Ishikawa (cell line): Measurements from ENCODE around the gene ARNT2.

Experiments used
- EP300 ChIP-seq: IDR thresholded peaks from 2 replicates; pipeline ENCODE4 v1.6.1; 2012; ENCODE audit warnings: borderline replicate concordance
- FOXM1 ChIP-seq: IDR thresholded peaks from 2 replicates; pipeline ENCODE4 v1.6.1; 2012; ENCODE audit warnings: low read depth, borderline replicate concordance
- NFIC ChIP-seq: IDR thresholded peaks from 2 replicates; pipeline ENCODE4 v1.6.1; 2012
- RAD21 ChIP-seq: IDR thresholded peaks from 2 replicates; pipeline ENCODE4 v1.6.1; 2012; ENCODE audit warnings: low read depth
- TEAD4 ChIP-seq: IDR thresholded peaks from 2 replicates; pipeline ENCODE4 v1.6.1; 2012
- YY1 ChIP-seq: IDR thresholded peaks from 2 replicates; pipeline ENCODE4 v1.6.1; 2012; ENCODE audit warnings: low read depth
- TF ChIP-seq, protein P1 (sequence below): IDR thresholded peaks from 2 replicates; pipeline ENCODE4 v1.6.1; 2012; ENCODE audit warnings: low read depth, mild to moderate bottlenecking

DNA sequence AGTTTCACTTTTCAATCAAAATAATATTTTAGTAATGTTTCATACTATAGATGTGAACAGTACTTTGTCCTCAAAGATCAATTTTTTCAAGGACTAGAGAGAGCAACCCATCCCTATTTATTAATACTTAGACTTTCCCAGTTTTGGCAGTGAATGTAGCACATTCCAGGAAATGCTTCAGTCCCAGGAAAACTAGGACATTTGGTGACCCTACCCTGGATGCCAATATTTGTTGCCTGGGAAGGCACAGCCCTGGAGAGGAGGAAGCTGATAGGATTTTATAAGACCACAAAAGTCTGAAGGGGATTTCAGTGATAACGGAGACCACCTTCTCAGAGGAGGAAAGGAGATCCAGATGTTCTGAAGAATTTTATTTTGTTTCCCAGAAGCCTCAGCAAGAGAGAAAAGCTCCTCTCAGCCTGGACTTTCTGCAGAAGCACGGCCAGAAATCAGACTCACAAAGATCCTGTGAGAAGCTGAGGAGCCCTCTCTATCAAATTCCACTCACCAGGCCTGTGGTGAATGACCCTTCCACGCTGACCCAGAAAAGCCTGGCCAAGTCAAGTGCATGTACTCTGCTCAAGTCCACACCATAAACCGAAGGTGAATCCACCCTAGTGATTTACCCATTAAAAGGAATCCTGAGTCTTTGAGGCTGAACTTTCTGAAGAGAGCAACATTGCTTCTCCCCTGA lies 203.3 kb downstream of the ARNT2 start:
- no peak for TF ChIP-seq EP300
- TF ChIP-seq RAD21 = no peak
- no peak for TF ChIP-seq FOXM1
- TF ChIP-seq NFIC = no peak
- TF ChIP-seq, protein P1, sequence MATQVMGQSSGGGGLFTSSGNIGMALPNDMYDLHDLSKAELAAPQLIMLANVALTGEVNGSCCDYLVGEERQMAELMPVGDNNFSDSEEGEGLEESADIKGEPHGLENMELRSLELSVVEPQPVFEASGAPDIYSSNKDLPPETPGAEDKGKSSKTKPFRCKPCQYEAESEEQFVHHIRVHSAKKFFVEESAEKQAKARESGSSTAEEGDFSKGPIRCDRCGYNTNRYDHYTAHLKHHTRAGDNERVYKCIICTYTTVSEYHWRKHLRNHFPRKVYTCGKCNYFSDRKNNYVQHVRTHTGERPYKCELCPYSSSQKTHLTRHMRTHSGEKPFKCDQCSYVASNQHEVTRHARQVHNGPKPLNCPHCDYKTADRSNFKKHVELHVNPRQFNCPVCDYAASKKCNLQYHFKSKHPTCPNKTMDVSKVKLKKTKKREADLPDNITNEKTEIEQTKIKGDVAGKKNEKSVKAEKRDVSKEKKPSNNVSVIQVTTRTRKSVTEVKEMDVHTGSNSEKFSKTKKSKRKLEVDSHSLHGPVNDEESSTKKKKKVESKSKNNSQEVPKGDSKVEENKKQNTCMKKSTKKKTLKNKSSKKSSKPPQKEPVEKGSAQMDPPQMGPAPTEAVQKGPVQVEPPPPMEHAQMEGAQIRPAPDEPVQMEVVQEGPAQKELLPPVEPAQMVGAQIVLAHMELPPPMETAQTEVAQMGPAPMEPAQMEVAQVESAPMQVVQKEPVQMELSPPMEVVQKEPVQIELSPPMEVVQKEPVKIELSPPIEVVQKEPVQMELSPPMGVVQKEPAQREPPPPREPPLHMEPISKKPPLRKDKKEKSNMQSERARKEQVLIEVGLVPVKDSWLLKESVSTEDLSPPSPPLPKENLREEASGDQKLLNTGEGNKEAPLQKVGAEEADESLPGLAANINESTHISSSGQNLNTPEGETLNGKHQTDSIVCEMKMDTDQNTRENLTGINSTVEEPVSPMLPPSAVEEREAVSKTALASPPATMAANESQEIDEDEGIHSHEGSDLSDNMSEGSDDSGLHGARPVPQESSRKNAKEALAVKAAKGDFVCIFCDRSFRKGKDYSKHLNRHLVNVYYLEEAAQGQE = no peak
- TF ChIP-seq TEAD4 = no peak
- no peak for TF ChIP-seq YY1
